Measurements from ENCODE around the gene TGFBRAP1.
A peak's percentile ranks its signal among the peaks of the same experiment; 100 is the strongest.
"Not testable (repeated sequence)": the region's sequence is repeated elsewhere in the genome, so short reads cannot be mapped to it uniquely, and the experiment has no call there.

Gene TGFBRAP1

GRCh38 chr2:105357122-105357521 lies 27.6 kb upstream of the TGFBRAP1 start:
- DNase-seq (ENCODE audit: low read depth, low spot score) = no peak

- peak; percentile 66 for DNase-seq (ENCODE audit: low read depth, low spot score)
Observed at GRCh38 chr2:105344704-105345345, 15.3 kb upstream of the TGFBRAP1 start.

- DNase-seq (ENCODE audit: low read depth, low spot score) = no peak
Observed at GRCh38 chr2:105339414-105339813, 9.9 kb upstream of the TGFBRAP1 start.

GRCh38 chr2:105338020-105338385 lies 8.5 kb upstream of the TGFBRAP1 start:
- no peak for DNase-seq (ENCODE audit: low read depth, low spot score)

GRCh38 chr2:105337122-105338019 lies 7.8 kb upstream of the TGFBRAP1 start, which contains the start of gene C2orf49:
Gene C2orf49 (plus strand): TSS chr2:105337540. CDS start chr2:105337588, 48 bp downstream.
- peak; percentile 95 for DNase-seq (ENCODE audit: low read depth, low spot score)

GRCh38 chr2:105336786-105337121 lies 7.2 kb upstream of the TGFBRAP1 start:
- no peak for DNase-seq (ENCODE audit: low read depth, low spot score)

- DNase-seq (ENCODE audit: low read depth, low spot score) = no peak
Observed at GRCh38 chr2:105335469-105335868, 5.9 kb upstream of the TGFBRAP1 start.

GRCh38 chr2:105334211-105334610 lies 4.7 kb upstream of the TGFBRAP1 start:
- no peak for DNase-seq (ENCODE audit: low read depth, low spot score)

- DNase-seq (ENCODE audit: low read depth, low spot score) = no peak
Observed at GRCh38 chr2:105330681-105331375, 1.3 kb upstream of the TGFBRAP1 start.

- DNase-seq (ENCODE audit: low read depth, low spot score) = no peak
Observed at GRCh38 chr2:105329197-105329554, 359 bp downstream of the TGFBRAP1 start.

- no peak for DNase-seq (ENCODE audit: low read depth, low spot score)
Observed at GRCh38 chr2:105328281-105329196, 996 bp downstream of the TGFBRAP1 start.

GRCh38 chr2:105327690-105328089 lies 1.8 kb downstream of the TGFBRAP1 start:
- DNase-seq (ENCODE audit: low read depth, low spot score) = no peak

- not testable (repeated sequence) for DNase-seq (ENCODE audit: low read depth, low spot score)
Observed at GRCh38 chr2:105327271-105327670, 2.3 kb downstream of the TGFBRAP1 start.

GRCh38 chr2:105325389-105325963 lies 4.1 kb downstream of the TGFBRAP1 start:
- DNase-seq (ENCODE audit: low read depth, low spot score) = peak; percentile 32

GRCh38 chr2:105324732-105325131 lies 4.8 kb downstream of the TGFBRAP1 start:
- DNase-seq (ENCODE audit: low read depth, low spot score) = peak; percentile 91

- DNase-seq (ENCODE audit: low read depth, low spot score) = no peak
Observed at GRCh38 chr2:105324101-105324500, 5.4 kb downstream of the TGFBRAP1 start.

GRCh38 chr2:105323111-105323510 lies 6.4 kb downstream of the TGFBRAP1 start:
- DNase-seq (ENCODE audit: low read depth, low spot score) = no peak

GRCh38 chr2:105321875-105322646 lies 7.5 kb downstream of the TGFBRAP1 start:
- DNase-seq (ENCODE audit: low read depth, low spot score) = peak; percentile 39

GRCh38 chr2:105320651-105321215 lies 8.8 kb downstream of the TGFBRAP1 start:
- peak; percentile 46 for DNase-seq (ENCODE audit: low read depth, low spot score)

GRCh38 chr2:105317937-105318336 lies 11.6 kb downstream of the TGFBRAP1 start:
- DNase-seq (ENCODE audit: low read depth, low spot score) = no peak

Measured in astrocyte of the hippocampus (primary cell).